Fibroblast of the aortic adventitia (primary cell): ENCODE data around the gene HIF1A. TPM values are rescaled to one million over a fixed set of nuclear protein-coding genes. Genes with fewer than 3 reads are reported as not detected.

Experiments
- DNase-seq: peaks from one replicate; pipeline ENCODE4 v3.0.0-alpha.2; 2010; ENCODE audit warnings: low read depth
- H3K4me3 ChIP-seq: 2 replicates; pipeline ENCODE4 v1.5.1; 2011; ENCODE audit warnings: low read depth, mild to moderate bottlenecking, control low read depth, low read length, moderate library complexity
- CTCF ChIP-seq: IDR thresholded peaks from 2 replicates; pipeline ENCODE4 v1.5.1; 2011; ENCODE audit warnings: mild to moderate bottlenecking, low read length, control low read depth, inconsistent platforms; ENCODE audit not compliant: insufficient read depth
- total RNA-seq: library from RNA; depleted of rRNA; stranded (reverse); fragments of >200 nt; gene quantifications from 2 replicates; pipeline ENCODE4 v1.2.3, GENCODE V29; 2012; ENCODE audit warnings: low replicate concordance

Gene HIF1A
- total RNA-seq, 1 donor = 553 TPM

- H3K4me3 ChIP-seq = no peak overlapping the region
- TF ChIP-seq CTCF = no peak
- no peak for DNase-seq
These were observed 72.9 kb downstream of the HIF1A start for GRCh38 chr14:61768240-61768639.

GRCh38 chr14:61769893-61770292 lies 74.6 kb downstream of the HIF1A start:
- no peak for TF ChIP-seq CTCF
- DNase-seq = no peak
- H3K4me3 ChIP-seq = no peak overlapping the region

- no peak overlapping the region for H3K4me3 ChIP-seq
- DNase-seq = no peak
- no peak for TF ChIP-seq CTCF
These were observed 79.5 kb downstream of the HIF1A start for GRCh38 chr14:61774861-61775260.

- DNase-seq = no peak
- H3K4me3 ChIP-seq = no peak overlapping the region
- TF ChIP-seq CTCF = no peak
These were observed 84.8 kb downstream of the HIF1A start for GRCh38 chr14:61780125-61780524.

- no peak for TF ChIP-seq CTCF
- H3K4me3 ChIP-seq = no peak overlapping the region
- DNase-seq = no peak
These were observed 102.0 kb downstream of the HIF1A start for GRCh38 chr14:61797309-61797708.

Other genes with a start within 250 kb of the HIF1A start
- gene SNAPC1, start 66.9 kb downstream of the HIF1A start, total RNA-seq = 9.9 and 22.9 TPM in 2 replicates
- 1.6 TPM in 1 of 2 replicates, not detected in the other for gene SYT16, start 117.2 kb downstream of the HIF1A start, total RNA-seq